Neural progenitor cell (in vitro differentiated cells): ENCODE results near the gene NF2.

Experiments used
- EZH2 ChIP-seq: fragments of 200-600 bp; sonication (generic); IDR thresholded peaks from 2 replicates; pipeline ENCODE4 v1.6.1; 2017; ENCODE audit warnings: antibody characterized with exemption, mild to moderate bottlenecking, moderate library complexity
- EZH2phosphoT487 ChIP-seq: fragments of 200-600 bp; sonication (generic); IDR thresholded peaks from 2 replicates; pipeline ENCODE4 v1.6.1; 2017; ENCODE audit warnings: antibody characterized with exemption
- TF ChIP-seq, protein P1 (sequence below): fragments of 200-600 bp; sonication (generic); IDR thresholded peaks from 2 replicates; pipeline ENCODE4 v1.5.1; 2017; ENCODE audit warnings: antibody characterized with exemption, mild to moderate bottlenecking

DNA sequence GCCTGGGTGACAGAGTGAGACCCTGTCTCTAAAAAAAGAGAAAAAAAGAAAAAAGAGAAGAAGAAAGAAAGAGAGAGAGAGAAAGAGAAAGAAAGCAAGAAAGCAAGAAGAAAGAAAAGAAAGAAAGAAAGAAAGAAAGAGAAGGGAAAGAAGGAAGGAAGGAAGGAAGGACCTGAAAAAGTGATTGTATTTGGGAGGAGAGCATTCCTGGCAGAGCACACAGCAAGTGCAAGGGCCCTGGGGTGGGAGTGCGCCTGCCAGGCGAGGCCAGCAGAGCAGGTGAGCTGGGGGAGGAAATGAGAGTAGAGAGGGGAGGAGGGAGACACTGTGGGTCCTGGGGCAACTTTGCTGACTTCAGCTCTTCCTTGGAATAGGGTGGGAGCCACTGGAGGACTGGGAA, 108.7 kb downstream of the NF2 start:
- TF ChIP-seq, protein P1, sequence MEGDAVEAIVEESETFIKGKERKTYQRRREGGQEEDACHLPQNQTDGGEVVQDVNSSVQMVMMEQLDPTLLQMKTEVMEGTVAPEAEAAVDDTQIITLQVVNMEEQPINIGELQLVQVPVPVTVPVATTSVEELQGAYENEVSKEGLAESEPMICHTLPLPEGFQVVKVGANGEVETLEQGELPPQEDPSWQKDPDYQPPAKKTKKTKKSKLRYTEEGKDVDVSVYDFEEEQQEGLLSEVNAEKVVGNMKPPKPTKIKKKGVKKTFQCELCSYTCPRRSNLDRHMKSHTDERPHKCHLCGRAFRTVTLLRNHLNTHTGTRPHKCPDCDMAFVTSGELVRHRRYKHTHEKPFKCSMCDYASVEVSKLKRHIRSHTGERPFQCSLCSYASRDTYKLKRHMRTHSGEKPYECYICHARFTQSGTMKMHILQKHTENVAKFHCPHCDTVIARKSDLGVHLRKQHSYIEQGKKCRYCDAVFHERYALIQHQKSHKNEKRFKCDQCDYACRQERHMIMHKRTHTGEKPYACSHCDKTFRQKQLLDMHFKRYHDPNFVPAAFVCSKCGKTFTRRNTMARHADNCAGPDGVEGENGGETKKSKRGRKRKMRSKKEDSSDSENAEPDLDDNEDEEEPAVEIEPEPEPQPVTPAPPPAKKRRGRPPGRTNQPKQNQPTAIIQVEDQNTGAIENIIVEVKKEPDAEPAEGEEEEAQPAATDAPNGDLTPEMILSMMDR: no peak
- no peak for TF ChIP-seq EZH2phosphoT487
- no peak for TF ChIP-seq EZH2
